Keratinocyte (primary cell): ENCODE data around the gene MDGA2. TPM values are rescaled to one million over a fixed set of nuclear protein-coding genes. Genes with fewer than 3 reads are reported as not detected.

ENCODE experiments used
- DNase-seq: peaks from one replicate; pipeline ENCODE4 v3.0.0-alpha.2; 2011; ENCODE audit warnings: low read depth, missing footprints, low spot score
- FAIRE-seq: peaks from 2 replicates; lab custom pipeline; 2011; peaks lifted over from hg19 to GRCh38; lab: Jason Lieb, UNC
- H2AFZ ChIP-seq: 2 replicates; pipeline ENCODE4 v1.6.0; 2012; ENCODE audit warnings: low read length, control low read depth, inconsistent platforms; ENCODE audit not compliant: control insufficient read depth
- H3K27ac ChIP-seq: 2 replicates; pipeline ENCODE4 v1.5.1; 2011; ENCODE audit warnings: low read length; ENCODE audit not compliant: control insufficient read depth, insufficient read depth
- H3K27me3 ChIP-seq: 3 replicates; pipeline ENCODE4 v1.6.0; 2011; ENCODE audit warnings: low read length; ENCODE audit not compliant: control insufficient read depth, insufficient read depth; ENCODE audit errors: extremely low read depth
- H3K36me3 ChIP-seq, 2 experiments: 2 replicates in 1 of 2; 3 replicates in 1 of 2; pipeline ENCODE4 v1.5.1; 2011; ENCODE audit warnings: low read length in 2 of 2, mild to moderate bottlenecking in 1 of 2; ENCODE audit not compliant: control insufficient read depth in 2 of 2, insufficient read depth in 2 of 2; ENCODE audit errors: extremely low read depth in 1 of 2
- H3K4me1 ChIP-seq: 3 replicates; pipeline ENCODE4 v1.5.1; 2011; ENCODE audit warnings: low read length; ENCODE audit not compliant: control insufficient read depth, insufficient read depth; ENCODE audit errors: extremely low read depth
- H3K4me2 ChIP-seq: 3 replicates; pipeline ENCODE4 v1.6.0; 2011; ENCODE audit warnings: low read depth, low read length; ENCODE audit not compliant: control insufficient read depth, insufficient read depth; ENCODE audit errors: extremely low read depth
- H3K4me3 ChIP-seq, 3 experiments: fragments of 200-600 bp in 1 of 3; sonication (generic) in 1 of 3; 2 replicates in 2 of 3; 3 replicates in 1 of 3; pipeline ENCODE4 v1.5.1; 2011 to 2016; ENCODE audit warnings: low read length in 3 of 3, mild to moderate bottlenecking in 3 of 3, control low read depth in 2 of 3, inconsistent platforms in 1 of 3, low read depth in 1 of 3, mixed read lengths in 1 of 3, mixed run types in 1 of 3, moderate library complexity in 1 of 3; ENCODE audit not compliant: control insufficient read depth in 2 of 3, insufficient read depth in 2 of 3; ENCODE audit errors: extremely low read depth in 1 of 3
- H3K79me2 ChIP-seq: 2 replicates; pipeline ENCODE4 v1.6.0; 2012; ENCODE audit warnings: low read length; ENCODE audit not compliant: control insufficient read depth, insufficient read depth
- H3K9ac ChIP-seq: 3 replicates; pipeline ENCODE4 v1.6.0; 2011; ENCODE audit warnings: low read length; ENCODE audit not compliant: control insufficient read depth, insufficient read depth; ENCODE audit errors: extremely low read depth
- H3K9me1 ChIP-seq: 3 replicates; pipeline ENCODE4 v1.6.0; 2011; ENCODE audit warnings: low read length; ENCODE audit not compliant: control insufficient read depth, insufficient read depth; ENCODE audit errors: extremely low read depth
- H3K9me3 ChIP-seq: 2 replicates; pipeline ENCODE4 v1.5.1; 2012; ENCODE audit warnings: low read depth, low read length; ENCODE audit not compliant: control insufficient read depth
- H4K20me1 ChIP-seq: 3 replicates; pipeline ENCODE4 v1.6.0; 2011; ENCODE audit warnings: low read length; ENCODE audit not compliant: control insufficient read depth, insufficient read depth; ENCODE audit errors: extremely low read depth
- EZH2 ChIP-seq: IDR thresholded peaks from one replicate; pipeline ENCODE4 v1.6.1; 2012; ENCODE audit warnings: inconsistent platforms, mild to moderate bottlenecking, low read length, moderate library complexity
- dilution Hi-C: fragments of 300-500 bp; cut with MboI; formaldehyde crosslinking; loops from one replicate; pipeline ENCODE4 v1.7.0; 2020; ENCODE audit warnings: low sequenced_read_pairs; ENCODE audit not compliant: extremely low pct_ligation_motif_present
- polyA plus RNA-seq, 5 experiments: library from polyadenylated mRNA; depleted of rRNA in 3 of 5; stranded (reverse) in 3 of 5; stranded (forward) in 1 of 5; unstranded in 1 of 5; fragments of >200 nt; gene quantifications; 1 replicate in 1 of 5; 2 replicates in 3 of 5; 3 replicates in 1 of 5; pipeline versions ENCODE4 v1.2.1 to v1.2.3, GENCODE V29; 2011 to 2012; ENCODE audit warnings: missing spikeins in 2 of 5, low read depth in 1 of 5, low replicate concordance in 1 of 5
- TF ChIP-seq, protein P1 (sequence below), 3 experiments: IDR thresholded peaks in 1 of 3; conservative IDR thresholded peaks in 1 of 3; optimal IDR thresholded peaks in 1 of 3; 2 replicates in 2 of 3; 3 replicates in 1 of 3; pipeline versions ENCODE3 to v1.5.1; 2011; ENCODE audit warnings: low read length in 3 of 3, mild to moderate bottlenecking in 3 of 3, moderate library complexity in 2 of 3, control low read depth in 1 of 3, inconsistent platforms in 1 of 3; ENCODE audit not compliant: insufficient read depth in 2 of 3; ENCODE audit errors: extremely low read depth in 1 of 3

The MDGA2 gene
- polyA plus RNA-seq, 1 donor (not counting 4 experiments of a cell fraction or from before 2014, with no cell fraction given), result not detected

DNA sequence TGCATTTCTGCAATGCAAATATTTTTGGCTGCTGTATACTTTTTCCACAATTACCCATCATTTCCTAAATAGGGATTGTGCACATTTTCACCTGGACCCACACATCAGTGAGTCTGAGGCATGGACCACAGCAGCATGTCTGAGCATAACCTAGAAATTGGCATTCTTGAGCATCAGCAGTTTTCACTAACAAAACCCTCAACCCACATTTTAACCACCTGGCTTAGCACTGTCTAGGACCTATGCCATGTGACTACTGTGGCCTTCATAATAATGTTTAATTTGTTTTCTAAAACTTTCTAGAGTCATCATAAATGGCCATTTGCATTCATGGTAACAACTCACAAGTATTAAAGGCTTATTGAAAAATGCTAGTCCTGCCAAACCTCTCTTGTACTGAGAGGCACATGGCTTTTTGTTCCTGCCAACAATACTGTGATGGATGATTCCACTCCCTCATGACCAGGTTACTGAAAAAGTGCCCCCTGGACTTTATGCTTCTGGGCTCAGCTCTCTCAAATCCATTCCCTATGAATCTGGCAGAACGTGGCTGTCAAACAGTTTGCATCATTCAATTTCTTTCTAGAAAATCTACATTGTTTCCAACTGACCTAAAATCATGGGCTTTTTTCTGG is 240.0 kb downstream of the MDGA2 start:
- Histone ChIP-seq H3K27ac (no peak overlapping the region), H3K9me3 (no peaks in the 10 kb centered on the region), H3K36me3 (no peaks in the 10 kb centered on the region), H3K79me2 (no peaks in the 10 kb centered on the region), H3K9me1 (no peaks in the 10 kb centered on the region), H3K4me1 (no peaks in the 10 kb centered on the region), H2AFZ (no peak overlapping the region), H4K20me1 (no peaks in the 10 kb centered on the region), H3K9ac (no peak overlapping the region), H3K4me3 (no peak overlapping the region), H3K27me3 (no peaks in the 10 kb centered on the region), H3K4me2 (no peak overlapping the region)
- dilution Hi-C loops, result no loop called here
- no peak for DNase-seq
- TF ChIP-seq, protein P1, sequence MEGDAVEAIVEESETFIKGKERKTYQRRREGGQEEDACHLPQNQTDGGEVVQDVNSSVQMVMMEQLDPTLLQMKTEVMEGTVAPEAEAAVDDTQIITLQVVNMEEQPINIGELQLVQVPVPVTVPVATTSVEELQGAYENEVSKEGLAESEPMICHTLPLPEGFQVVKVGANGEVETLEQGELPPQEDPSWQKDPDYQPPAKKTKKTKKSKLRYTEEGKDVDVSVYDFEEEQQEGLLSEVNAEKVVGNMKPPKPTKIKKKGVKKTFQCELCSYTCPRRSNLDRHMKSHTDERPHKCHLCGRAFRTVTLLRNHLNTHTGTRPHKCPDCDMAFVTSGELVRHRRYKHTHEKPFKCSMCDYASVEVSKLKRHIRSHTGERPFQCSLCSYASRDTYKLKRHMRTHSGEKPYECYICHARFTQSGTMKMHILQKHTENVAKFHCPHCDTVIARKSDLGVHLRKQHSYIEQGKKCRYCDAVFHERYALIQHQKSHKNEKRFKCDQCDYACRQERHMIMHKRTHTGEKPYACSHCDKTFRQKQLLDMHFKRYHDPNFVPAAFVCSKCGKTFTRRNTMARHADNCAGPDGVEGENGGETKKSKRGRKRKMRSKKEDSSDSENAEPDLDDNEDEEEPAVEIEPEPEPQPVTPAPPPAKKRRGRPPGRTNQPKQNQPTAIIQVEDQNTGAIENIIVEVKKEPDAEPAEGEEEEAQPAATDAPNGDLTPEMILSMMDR (optimal IDR thresholded peaks at IDR 0.05 in 1 of 3, IDR thresholded peaks at IDR 0.05 in 1 of 3, conservative IDR thresholded peaks at IDR 0.05 in 1 of 3; ENCODE audit: extremely low read depth in 1 of 3, insufficient read depth in 2 of 3, low read length in 3 of 3), result no peak
- TF ChIP-seq EZH2, result no peak
- FAIRE-seq, result no peak

DNA sequence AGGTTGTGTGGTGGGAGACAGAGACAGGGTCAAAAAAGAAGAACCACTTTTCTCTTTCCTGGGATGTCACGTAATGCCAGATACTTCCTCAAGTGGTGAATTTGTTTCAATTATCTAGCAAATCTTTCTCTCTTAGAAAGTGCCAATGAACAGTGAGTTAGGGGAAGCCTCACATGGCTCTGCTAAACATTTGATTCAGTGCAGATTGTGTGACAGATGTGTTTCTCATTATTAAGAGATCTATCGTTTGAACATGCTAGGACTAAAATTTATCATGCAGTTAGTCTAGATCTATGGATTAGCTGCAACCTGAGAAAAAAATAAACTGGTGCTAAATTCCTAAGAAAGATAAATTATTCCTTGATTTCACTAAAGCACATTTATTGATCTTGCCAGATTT is 247.8 kb downstream of the MDGA2 start:
- no peaks in the 10 kb centered on the region for H3K4me1 ChIP-seq
- H3K4me2 ChIP-seq, result no peak overlapping the region
- H2AFZ ChIP-seq, result no peak overlapping the region
- H4K20me1 ChIP-seq, result no peaks in the 10 kb centered on the region
- no peaks in the 10 kb centered on the region for H3K9me3 ChIP-seq
- DNase-seq (no peak), FAIRE-seq (no peak)
- no peaks in the 10 kb centered on the region for H3K79me2 ChIP-seq
- no peak overlapping the region for H3K9ac ChIP-seq
- no peak overlapping the region for H3K27ac ChIP-seq
- TF ChIP-seq, protein P1 (optimal IDR thresholded peaks at IDR 0.05 in 1 of 3, IDR thresholded peaks at IDR 0.05 in 1 of 3, conservative IDR thresholded peaks at IDR 0.05 in 1 of 3; ENCODE audit: extremely low read depth in 1 of 3, insufficient read depth in 2 of 3, low read length in 3 of 3), result no peak
- TF ChIP-seq EZH2, result no peak
- H3K9me1 ChIP-seq, result no peaks in the 10 kb centered on the region
- dilution Hi-C loops, result no loop called here
- H3K36me3 ChIP-seq, result no peaks in the 10 kb centered on the region
- no peaks in the 10 kb centered on the region for H3K27me3 ChIP-seq
- no peak overlapping the region for H3K4me3 ChIP-seq
